Retinal pigment epithelial cell (primary cell): ENCODE results near the gene SPR.

Experiments
- DNase-seq: peaks from one replicate; pipeline ENCODE4 v3.0.0-alpha.2; 2010; ENCODE audit warnings: low read depth
- H3K4me3 ChIP-seq: 2 replicates; pipeline ENCODE4 v1.5.1; 2011; ENCODE audit warnings: mild to moderate bottlenecking, low read length, control low read depth, moderate library complexity
- CTCF ChIP-seq: conservative IDR thresholded peaks from 2 replicates; pipeline ENCODE4 v1.5.1; 2011; ENCODE audit warnings: low read depth, low read length, control low read depth, inconsistent platforms

SPR gene

GRCh38 chr2:72921088-72921851 is 34.1 kb downstream of the SPR start:
- no peak overlapping the region for H3K4me3 ChIP-seq
- no peak for TF ChIP-seq CTCF
- DNase-seq, result no peak

- no peak overlapping the region for H3K4me3 ChIP-seq
- TF ChIP-seq CTCF, result no peak
- DNase-seq, result no peak
Measured at GRCh38 chr2:72921853-72922252, 34.6 kb downstream of the SPR start.

- H3K4me3 ChIP-seq, result no peak overlapping the region
- TF ChIP-seq CTCF, result no peak
- DNase-seq, result no peak
Measured at GRCh38 chr2:72923833-72924352, 36.7 kb downstream of the SPR start.

GRCh38 chr2:72924353-72925240 is 37.4 kb downstream of the SPR start:
- TF ChIP-seq CTCF, result no peak
- DNase-seq, result no peak
- no peak overlapping the region for H3K4me3 ChIP-seq

- no peak for DNase-seq
- TF ChIP-seq CTCF, result no peak
- H3K4me3 ChIP-seq, result no peak overlapping the region
Measured at GRCh38 chr2:72925328-72925943, 38.2 kb downstream of the SPR start.

GRCh38 chr2:72926368-72926767 is 39.2 kb downstream of the SPR start:
- DNase-seq, result no peak
- no peak overlapping the region for H3K4me3 ChIP-seq
- no peak for TF ChIP-seq CTCF
